Hepatocyte (in vitro differentiated cells): ENCODE measurements around the gene INSR. TPM values are rescaled to one million over a fixed set of nuclear protein-coding genes. Genes with fewer than 3 reads are reported as not detected.

ENCODE experiments used
- DNase-seq: peaks from one replicate; pipeline ENCODE4 v3.0.0-alpha.2; 2016; ENCODE audit warnings: low spot score
- H2AFZ ChIP-seq: fragments of 200-600 bp; sonication (generic); 2 replicates; pipeline ENCODE4 v1.6.0; 2016; ENCODE audit warnings: antibody characterized with exemption, mild to moderate bottlenecking
- H3K27ac ChIP-seq: fragments of 200-600 bp; sonication (generic); 2 replicates; pipeline ENCODE4 v1.5.1; 2016; ENCODE audit warnings: mild to moderate bottlenecking
- H3K27me3 ChIP-seq: fragments of 200-600 bp; sonication (generic); 2 replicates; pipeline ENCODE4 v1.6.1; 2016
- H3K36me3 ChIP-seq: fragments of 200-600 bp; sonication (generic); replicated peaks from 2 replicates; pipeline ENCODE4 v1.5.1; 2016; ENCODE audit warnings: low read depth; ENCODE audit not compliant: insufficient read depth
- H3K4me1 ChIP-seq: fragments of 200-600 bp; sonication (generic); 2 replicates; pipeline ENCODE4 v1.5.1; 2016; ENCODE audit warnings: mild to moderate bottlenecking, moderate library complexity; ENCODE audit not compliant: insufficient read depth
- H3K4me2 ChIP-seq: fragments of 200-600 bp; sonication (generic); 2 replicates; pipeline ENCODE4 v1.6.0; 2016
- H3K4me3 ChIP-seq: fragments of 200-600 bp; sonication (generic); 2 replicates; pipeline ENCODE4 v1.5.1; 2016; ENCODE audit warnings: mild to moderate bottlenecking
- H3K79me2 ChIP-seq: fragments of 200-600 bp; sonication (generic); 2 replicates; pipeline ENCODE4 v1.6.0; 2017; ENCODE audit warnings: mild to moderate bottlenecking
- H3K9me2 ChIP-seq: fragments of 200-600 bp; sonication (generic); replicated peaks from 2 replicates; pipeline ENCODE4 v1.6.0; 2017; ENCODE audit warnings: mild to moderate bottlenecking; ENCODE audit not compliant: insufficient read depth
- H3K9me3 ChIP-seq: fragments of 200-600 bp; sonication (generic); 2 replicates; pipeline ENCODE4 v1.5.1; 2016; ENCODE audit warnings: low read depth, mild to moderate bottlenecking
- H4K20me1 ChIP-seq: fragments of 200-600 bp; sonication (generic); 2 replicates; pipeline ENCODE4 v1.6.0; 2016; ENCODE audit warnings: mild to moderate bottlenecking; ENCODE audit not compliant: insufficient read depth, poor library complexity, severe bottlenecking
- CTCF ChIP-seq: fragments of 200-600 bp; sonication (generic); IDR thresholded peaks from 2 replicates; pipeline ENCODE4 v1.5.1; 2016; ENCODE audit warnings: antibody characterized with exemption, mild to moderate bottlenecking; ENCODE audit not compliant: poor library complexity
- EZH2 ChIP-seq: fragments of 200-600 bp; sonication (generic); IDR thresholded peaks from 2 replicates; pipeline ENCODE4 v1.6.1; 2016; ENCODE audit warnings: antibody characterized with exemption, mild to moderate bottlenecking, borderline replicate concordance
- EZH2phosphoT487 ChIP-seq: fragments of 200-600 bp; sonication (generic); IDR thresholded peaks from one replicate; pipeline ENCODE4 v1.6.1; 2018; ENCODE audit warnings: antibody characterized with exemption, mild to moderate bottlenecking, low read depth, moderate library complexity; ENCODE audit not compliant: unreplicated experiment, severe bottlenecking
- WGBS: methylation state at CpG from one replicate; pipeline ENCODE4 v1.1.6; 2016; ENCODE audit warnings: low lambda C conversion rate; ENCODE audit errors: missing lambda C conversion rate; 5-methylcytosine and 5-hydroxymethylcytosine counted together
- polyA plus RNA-seq: library from polyadenylated mRNA; unstranded; fragments of >200 nt; fragmentation: Nextera tagmentation; extraction: Ambion mirVana; gene quantifications from 2 replicates; pipeline ENCODE4 v1.2.1, GENCODE V29; 2016
- total RNA-seq: library from RNA; depleted of rRNA; stranded (reverse); fragments of >200 nt; gene quantifications from 2 replicates; pipeline ENCODE4 v1.2.3, GENCODE V29; 2014

Gene INSR
- total and polyA plus RNA-seq, 2 experiments from 2014 or later: 17.0 to 59.0 TPM

- H2AFZ ChIP-seq: no peak overlapping the region
- peak; percentile 67 for DNase-seq
These were observed 134.9 kb downstream of the INSR start for GRCh38 chr19:7159105-7159933.

GRCh38 chr19:7153022-7153421 is 141.2 kb downstream of the INSR start:
- H3K9me2 ChIP-seq: no peaks in the 10 kb centered on the region
- H4K20me1 ChIP-seq: no peaks in the 10 kb centered on the region
- H3K79me2 ChIP-seq: no peaks in the 10 kb centered on the region
- H3K9me3 ChIP-seq: no peaks in the 10 kb centered on the region
- 81% methylated on average over 4 of the region's 5 CpGs for WGBS
- H3K4me3 ChIP-seq: no peak overlapping the region
- H3K4me2 ChIP-seq: no peak overlapping the region
- no peak for DNase-seq
- TF ChIP-seq EZH2 (no peak), EZH2phosphoT487 (no peak), CTCF (no peak)
- H3K27ac ChIP-seq: no peak overlapping the region
- H3K36me3 ChIP-seq: no peaks in the 10 kb centered on the region
- no peaks in the 10 kb centered on the region for H3K27me3 ChIP-seq
- no peaks in the 10 kb centered on the region for H3K4me1 ChIP-seq
- no peak overlapping the region for H2AFZ ChIP-seq

More at GRCh38 chr19:7159105-7159933, 134.9 kb downstream of the INSR start:
- TF ChIP-seq CTCF (no peak), EZH2phosphoT487 (no peak), EZH2 (no peak)
- H3K9me3 ChIP-seq: no peaks in the 10 kb centered on the region
- no peaks in the 10 kb centered on the region for H4K20me1 ChIP-seq
- peak overlapping the region; percentile 89 for H3K27ac ChIP-seq
- no peaks in the 10 kb centered on the region for H3K9me2 ChIP-seq
- no peaks in the 10 kb centered on the region for H3K4me1 ChIP-seq
- H3K27me3 ChIP-seq: no peaks in the 10 kb centered on the region
- H3K79me2 ChIP-seq: no peaks in the 10 kb centered on the region
- WGBS: 87% methylated on average over 18 of the region's 18 CpGs
- H3K4me3 ChIP-seq: no peak overlapping the region
- no peak overlapping the region for H3K4me2 ChIP-seq
- H3K36me3 ChIP-seq: no peaks in the 10 kb centered on the region

GRCh38 chr19:7152568-7152967 is 141.6 kb downstream of the INSR start:
- H4K20me1 ChIP-seq: no peaks in the 10 kb centered on the region
- H3K4me3 ChIP-seq: no peak overlapping the region
- TF ChIP-seq EZH2phosphoT487 (no peak), EZH2 (no peak), CTCF (no peak)
- H3K27me3 ChIP-seq: no peaks in the 10 kb centered on the region
- no peak overlapping the region for H3K27ac ChIP-seq
- H3K36me3 ChIP-seq: no peaks in the 10 kb centered on the region
- 79% methylated on average over 13 of the region's 13 CpGs for WGBS
- H3K9me3 ChIP-seq: no peaks in the 10 kb centered on the region
- H3K9me2 ChIP-seq: no peaks in the 10 kb centered on the region
- no peak overlapping the region for H2AFZ ChIP-seq
- H3K4me1 ChIP-seq: no peaks in the 10 kb centered on the region
- H3K4me2 ChIP-seq: no peak overlapping the region
- no peaks in the 10 kb centered on the region for H3K79me2 ChIP-seq
- DNase-seq: no peak
